ENCODE measurements around the gene DGKD. TPM values are rescaled to one million over a fixed set of nuclear protein-coding genes. Genes with fewer than 3 reads are reported as not detected.

DGKD gene
- polyA plus RNA-seq, 4 donors: 22.8 to 27.3 (median 23.9) TPM

Other genes with a start within 250 kb of the DGKD start
- gene ATG16L1, start 102.8 kb upstream of the DGKD start, polyA plus RNA-seq (ENCODE audit: insufficient read length in 4 of 4): 10 to 100 TPM; 21.6 to 24.4 (median 23.0) TPM
- under 1 TPM; 0.07 to 0.10 (median 0.08) TPM for gene SAG, start 46.7 kb upstream of the DGKD start, polyA plus RNA-seq (ENCODE audit: insufficient read length in 4 of 4)
- gene USP40, start 212.3 kb downstream of the DGKD start, polyA plus RNA-seq (ENCODE audit: insufficient read length in 4 of 4): 10 to 100 TPM; 42.0 to 57.0 (median 46.3) TPM

Measured in right renal pelvis (tissue), 4 donors.